ENCODE results near the gene NIPAL4. TPM values are rescaled to one million over a fixed set of nuclear protein-coding genes. Genes with fewer than 3 reads are reported as not detected.

NIPAL4 gene
- total RNA-seq, 1 donor: 0.81 TPM

- peak in 1 of 3 donors; percentile 15 for DNase-seq (ENCODE audit: low read depth in 2 of 3, low spot score in 2 of 3)
Observed at GRCh38 chr5:157511651-157512644, 51.9 kb downstream of the NIPAL4 start.

DNA sequence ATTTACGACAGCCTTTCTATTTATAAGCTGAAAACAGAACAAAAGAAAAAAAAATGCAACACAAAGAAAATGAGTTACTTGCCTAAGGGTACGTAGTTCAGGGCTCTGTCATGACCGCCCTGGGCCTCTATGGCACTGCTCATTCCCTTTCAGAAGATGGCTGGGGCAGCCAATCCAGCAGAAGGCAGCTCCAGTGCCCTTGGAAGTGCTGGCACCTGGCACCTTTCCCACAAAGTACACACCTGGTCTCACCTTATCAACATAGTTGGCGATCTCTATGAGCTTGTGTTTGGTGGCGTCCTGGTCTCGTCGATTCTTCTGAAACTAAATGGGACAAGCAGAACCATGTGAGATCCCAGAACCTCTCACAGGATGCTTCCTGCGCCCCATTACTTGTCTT, 53.2 kb downstream of the NIPAL4 start:
- DNase-seq (ENCODE audit: low read depth in 2 of 3, low spot score in 2 of 3): no peak

- DNase-seq (ENCODE audit: low read depth in 2 of 3, low spot score in 2 of 3): no peak
Observed at GRCh38 chr5:157514974-157515373, 55.0 kb downstream of the NIPAL4 start.

DNA sequence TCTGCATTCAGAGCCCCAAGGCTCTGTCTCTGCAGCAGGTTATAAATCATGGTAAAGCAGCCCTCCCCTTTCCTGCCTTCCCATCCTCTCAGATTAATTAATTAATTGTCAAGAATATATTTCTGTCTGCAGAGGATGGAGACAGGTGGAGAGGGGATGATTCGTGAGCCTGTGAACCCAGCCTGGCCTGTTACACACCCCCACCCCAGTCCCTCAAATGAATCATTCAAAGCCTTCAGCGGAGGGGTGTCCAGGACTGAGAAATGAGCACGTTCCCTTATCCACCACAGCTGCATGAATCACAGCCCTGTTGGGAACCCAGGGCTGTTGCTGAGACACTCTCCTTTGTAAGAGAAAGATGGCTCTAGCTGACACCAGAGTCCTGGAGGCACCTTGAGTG, 56.0 kb downstream of the NIPAL4 start:
- DNase-seq (ENCODE audit: low read depth in 2 of 3, low spot score in 2 of 3): no peak

DNA sequence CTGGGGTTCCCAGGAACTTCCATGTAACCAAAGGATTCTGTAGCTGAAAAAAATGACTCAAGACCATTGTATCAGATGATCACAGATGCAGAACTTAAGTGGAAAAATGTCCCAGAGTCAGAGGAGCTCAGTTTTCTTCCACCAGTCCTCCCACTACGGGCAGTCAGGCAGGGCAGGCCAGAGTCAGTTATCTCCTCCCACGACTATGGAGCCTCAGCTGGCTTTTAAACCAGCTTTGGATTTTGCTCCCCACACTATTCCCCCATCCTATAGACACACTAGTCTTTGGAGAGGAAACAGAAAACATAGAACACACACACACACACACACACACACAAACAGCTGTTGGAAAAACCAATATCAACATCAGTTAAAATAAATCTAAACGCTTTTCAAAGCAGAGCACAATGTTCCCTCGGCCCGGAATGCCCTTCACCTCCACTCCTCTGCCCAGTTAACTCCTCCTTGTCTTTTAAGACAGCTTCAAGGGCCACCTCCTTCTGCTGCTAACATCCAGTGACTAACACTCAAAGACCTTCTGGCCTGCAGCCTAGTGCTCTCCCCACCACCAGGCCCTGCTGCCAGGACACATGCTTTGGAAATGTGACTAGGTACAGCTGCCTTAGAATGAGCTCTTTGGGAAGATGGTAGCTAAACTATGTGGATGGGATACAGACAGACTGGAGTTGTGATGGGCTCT, 56.8 kb downstream of the NIPAL4 start:
- DNase-seq (ENCODE audit: low read depth in 2 of 3, low spot score in 2 of 3): no peak

DNA sequence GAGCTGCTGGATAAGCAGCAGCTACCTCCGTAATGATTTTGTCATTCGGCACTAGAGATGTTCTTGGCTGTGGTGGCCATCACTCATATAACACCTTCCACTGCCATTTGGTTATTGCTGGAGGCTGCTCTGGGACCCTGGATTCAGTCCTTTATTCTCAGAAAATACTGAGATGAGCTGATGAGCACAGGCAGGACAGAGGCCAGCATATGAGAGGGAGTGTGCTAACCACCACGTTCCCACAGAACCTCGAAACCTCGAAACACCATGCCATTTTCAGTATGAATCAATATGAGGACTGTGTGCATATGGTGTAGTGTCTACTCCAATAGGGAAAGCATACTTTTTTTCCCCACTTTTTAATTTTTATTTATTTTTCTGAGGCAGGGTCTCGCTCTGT, 59.0 kb downstream of the NIPAL4 start:
- DNase-seq (ENCODE audit: low read depth in 2 of 3, low spot score in 2 of 3): no peak

DNA sequence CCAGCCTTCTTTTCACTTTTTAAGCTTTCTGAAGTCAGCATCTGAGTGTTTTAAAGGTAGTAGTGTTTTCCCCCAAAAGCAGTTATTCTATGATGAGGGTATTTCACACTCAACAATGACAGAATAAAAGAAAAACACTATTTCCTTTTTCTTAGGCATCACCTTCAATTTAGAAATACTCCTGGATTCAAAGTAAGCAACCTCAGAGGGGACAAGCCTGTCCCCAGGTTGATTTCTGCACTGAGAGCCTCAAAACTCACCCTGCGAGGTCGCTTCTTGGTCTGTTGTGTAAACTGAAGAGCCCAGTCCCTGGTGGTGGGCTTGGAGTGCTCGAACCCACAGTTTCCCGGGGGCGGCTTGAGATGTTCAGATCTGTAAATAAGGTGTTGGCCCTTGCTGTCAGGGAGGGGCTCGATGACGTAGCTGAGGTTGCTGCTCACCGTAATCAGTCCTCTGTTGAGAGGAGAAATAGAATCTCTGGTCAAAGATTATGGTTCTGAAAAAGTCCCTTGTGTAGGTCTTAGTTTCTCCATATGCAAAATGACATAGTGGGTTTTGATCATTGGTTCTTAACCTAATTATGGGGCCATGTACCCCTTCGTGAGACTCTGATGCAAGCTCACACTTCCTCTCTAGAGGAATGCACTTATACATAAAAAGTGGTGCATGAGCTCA, 59.7 kb downstream of the NIPAL4 start:
- no peak for DNase-seq (ENCODE audit: low read depth in 2 of 3, low spot score in 2 of 3)

DNA sequence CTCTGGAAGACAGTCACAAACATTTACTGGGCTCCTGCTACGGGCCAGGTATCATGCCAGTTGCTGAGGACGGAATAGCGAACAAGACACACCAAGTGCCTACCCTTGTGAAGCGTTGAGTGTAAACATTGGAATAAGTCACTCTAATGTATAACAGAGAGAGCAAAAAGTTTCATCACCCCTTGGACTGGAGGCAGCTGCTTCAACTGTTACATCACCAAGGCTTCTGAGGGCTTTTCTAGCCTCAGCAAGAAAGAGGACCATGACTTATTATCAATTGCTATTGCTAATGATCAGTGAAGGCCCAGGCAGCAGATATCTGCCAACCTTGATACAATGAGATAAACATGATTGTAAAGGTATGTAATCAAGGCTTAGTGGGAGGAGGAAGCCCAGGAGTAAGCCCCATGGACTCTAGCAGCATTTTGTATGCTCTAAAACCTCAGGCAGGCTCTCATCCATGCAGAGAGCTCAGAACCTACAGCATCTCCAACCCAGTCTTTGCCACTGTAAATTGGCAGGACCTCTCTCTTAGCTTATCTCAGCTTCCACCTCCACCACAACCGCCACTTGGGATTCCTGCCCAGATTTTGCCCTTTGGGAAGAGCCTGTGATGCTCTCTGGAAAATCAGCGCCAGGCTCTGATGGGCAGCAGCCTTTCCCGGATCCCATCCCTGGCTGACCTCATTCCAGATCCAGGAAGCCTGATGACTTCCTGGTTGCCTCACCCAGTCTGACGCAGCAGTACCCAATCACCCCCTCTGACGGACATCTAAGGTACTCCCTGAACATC, 61.1 kb downstream of the NIPAL4 start:
- no peak for DNase-seq (ENCODE audit: low read depth in 2 of 3, low spot score in 2 of 3)

- no peak for DNase-seq (ENCODE audit: low read depth in 2 of 3, low spot score in 2 of 3)
Observed at GRCh38 chr5:157521704-157522029, 61.7 kb downstream of the NIPAL4 start.

DNA sequence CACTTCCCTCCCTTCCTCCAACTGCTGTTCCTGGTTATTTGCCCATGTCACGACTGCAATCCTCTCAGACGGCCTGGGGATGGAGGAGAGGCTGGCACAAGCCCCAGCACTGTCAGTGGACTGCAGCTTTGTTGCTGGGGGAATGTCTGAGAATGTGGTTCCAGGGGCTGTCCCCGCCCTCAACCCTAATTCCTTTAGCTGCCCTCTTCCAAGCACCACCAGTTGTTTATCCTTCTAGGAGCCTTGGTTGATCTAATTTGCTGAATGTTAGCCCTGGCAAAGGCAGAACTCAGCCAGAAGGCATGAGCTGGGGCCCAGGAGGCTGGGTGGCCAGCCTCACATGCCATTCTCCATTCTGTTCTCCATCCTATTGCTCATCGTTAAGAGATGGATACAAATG, 64.0 kb downstream of the NIPAL4 start:
- no peak for DNase-seq (ENCODE audit: low read depth in 2 of 3, low spot score in 2 of 3)

Other genes with a start within 250 kb of the NIPAL4 start
- 191 TPM for gene CYFIP2, start 194.1 kb upstream of the NIPAL4 start, total RNA-seq
- 2.2 TPM for gene ADAM19, start 115.6 kb downstream of the NIPAL4 start, total RNA-seq
- under 0.01 TPM for gene SOX30, start 192.2 kb downstream of the NIPAL4 start, total RNA-seq
- not detected for gene C5orf52, start 211.3 kb downstream of the NIPAL4 start, total RNA-seq

Data from hematopoietic multipotent progenitor cell (in vitro differentiated cells).